Stimulated activated CD8-positive, alpha-beta memory T cell treated with anti-CD3 and anti-CD28 coated beads, Interleukin-4, amount 100 ng/mL, for 1 hour (primary cell): ENCODE results near the gene FEV.
A peak's percentile ranks its signal among the peaks of the same experiment; 100 is the strongest.

ENCODE experiments used
- DNase-seq, 2 donors: peaks; one replicate each; pipeline ENCODE4 v3.0.0-alpha.2; 2020; ENCODE audit warnings: low read depth in 2 of 2, low spot score in 1 of 2

The FEV gene

GRCh38 chr2:219017201-219017931 lies 32.4 kb upstream of the FEV start:
- DNase-seq = no peak

GRCh38 chr2:219016721-219017120 lies 31.7 kb upstream of the FEV start:
- no peak for DNase-seq

- DNase-seq = no peak
These were observed 25.9 kb upstream of the FEV start for GRCh38 chr2:219010873-219011272.

- DNase-seq = no peak
These were observed 25.3 kb upstream of the FEV start for GRCh38 chr2:219010162-219010756.

- DNase-seq = no peak
These were observed 24.3 kb upstream of the FEV start for GRCh38 chr2:219009294-219009693.

GRCh38 chr2:219003979-219004378 lies 19.0 kb upstream of the FEV start:
- DNase-seq = no peak

GRCh38 chr2:219003267-219003634 lies 18.3 kb upstream of the FEV start:
- DNase-seq = no peak

GRCh38 chr2:219002395-219003266 lies 17.6 kb upstream of the FEV start:
- DNase-seq = no peak

GRCh38 chr2:219001577-219002394 lies 16.8 kb upstream of the FEV start:
- DNase-seq = no peak

DNA sequence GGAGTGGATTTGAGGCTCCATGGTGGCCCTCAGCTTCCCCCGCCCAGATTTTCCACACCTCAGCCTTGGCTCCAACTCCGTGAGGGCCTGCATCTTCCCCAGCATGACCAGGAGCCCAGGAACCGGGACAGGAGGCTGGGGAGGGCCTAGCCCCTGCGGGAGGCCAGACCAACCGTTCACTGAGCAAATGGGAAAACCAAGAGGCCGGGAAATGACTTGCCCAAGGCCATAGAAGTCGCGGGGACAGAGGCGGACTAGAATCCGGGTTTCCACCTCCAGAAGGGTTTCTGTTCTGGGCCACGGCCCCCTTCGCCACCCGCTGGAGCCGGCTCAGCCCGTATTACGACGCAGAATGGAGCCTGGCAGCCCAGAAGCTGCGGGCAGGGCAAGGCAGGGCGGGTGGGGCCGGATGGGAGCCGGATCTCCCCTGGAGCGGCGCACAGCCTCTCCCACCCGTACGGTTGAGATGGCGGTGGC lies 16.2 kb upstream of the FEV start:
- no peak for DNase-seq

GRCh38 chr2:219000569-219000960 lies 15.6 kb upstream of the FEV start:
- no peak for DNase-seq

DNA sequence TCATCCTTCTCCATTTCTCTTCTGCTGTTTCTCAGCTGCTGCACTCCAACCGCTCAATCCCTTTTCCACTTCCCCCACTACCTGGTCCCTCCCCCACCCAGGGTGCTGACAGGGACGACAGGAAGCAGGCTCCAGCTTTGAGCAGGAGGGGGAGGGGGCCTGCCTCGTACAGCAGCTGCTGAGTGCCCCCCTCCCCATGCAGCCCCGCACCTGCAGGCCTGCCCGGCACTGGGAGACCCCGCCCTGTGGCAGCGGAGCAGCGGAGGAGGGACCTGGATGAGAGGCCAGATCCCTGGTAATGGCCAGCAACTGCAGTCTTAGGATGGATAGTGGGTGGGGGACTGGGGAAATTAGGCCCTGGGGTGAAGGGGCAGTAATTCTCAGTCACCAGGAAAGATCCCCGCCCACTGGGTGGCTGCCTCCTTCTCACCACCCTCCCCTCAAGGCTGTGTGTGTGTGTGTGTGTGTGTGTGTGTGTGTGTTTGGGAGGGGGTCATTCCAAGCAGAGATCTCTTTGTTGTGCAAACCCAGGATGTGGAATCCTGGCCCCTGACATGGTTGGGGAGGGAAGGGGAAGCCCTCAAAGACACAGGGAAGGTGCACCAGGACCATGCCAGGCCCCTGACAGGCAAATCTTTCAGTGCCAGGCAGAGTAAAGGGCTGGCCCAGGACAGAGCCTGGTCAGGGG lies 15.0 kb upstream of the FEV start:
- no peak for DNase-seq

GRCh38 chr2:218999021-218999880 lies 14.3 kb upstream of the FEV start:
- no peak for DNase-seq

DNA sequence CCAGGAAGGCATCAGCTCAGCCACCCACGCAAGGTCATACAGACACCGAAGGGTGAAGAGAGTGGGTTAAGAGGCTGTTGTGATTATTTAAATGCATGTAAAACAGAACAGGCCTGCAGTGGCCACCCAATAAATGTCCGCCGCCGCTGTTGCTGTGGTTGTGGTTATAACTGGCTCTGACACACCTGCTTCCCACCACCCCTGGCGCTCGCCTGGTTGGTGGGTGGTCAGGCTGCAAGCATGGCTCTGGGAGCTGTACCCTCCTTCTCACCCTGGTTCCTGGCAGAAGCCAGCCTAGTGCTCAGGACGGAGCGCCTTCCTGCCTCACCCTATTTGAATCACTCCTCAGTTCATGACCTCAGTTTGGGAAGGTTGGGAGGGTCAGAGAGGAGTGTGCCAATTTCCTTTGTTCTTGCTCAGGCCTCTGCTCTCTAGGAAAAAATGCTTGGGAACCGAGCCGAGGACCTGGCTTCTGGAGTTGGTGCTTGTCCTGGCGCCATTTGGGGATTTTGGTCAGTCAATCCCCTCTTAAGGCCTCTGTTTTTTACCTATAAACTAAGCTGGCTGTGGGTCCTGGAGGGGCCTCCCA lies 13.5 kb upstream of the FEV start:
- DNase-seq = no peak

- DNase-seq = no peak
These were observed 12.7 kb upstream of the FEV start for GRCh38 chr2:218997731-218998130.

- no peak for DNase-seq
These were observed 12.0 kb upstream of the FEV start for GRCh38 chr2:218996937-218997336.

GRCh38 chr2:218995972-218996711 lies 11.2 kb upstream of the FEV start:
- DNase-seq = peak; percentile 55 to 58

DNA sequence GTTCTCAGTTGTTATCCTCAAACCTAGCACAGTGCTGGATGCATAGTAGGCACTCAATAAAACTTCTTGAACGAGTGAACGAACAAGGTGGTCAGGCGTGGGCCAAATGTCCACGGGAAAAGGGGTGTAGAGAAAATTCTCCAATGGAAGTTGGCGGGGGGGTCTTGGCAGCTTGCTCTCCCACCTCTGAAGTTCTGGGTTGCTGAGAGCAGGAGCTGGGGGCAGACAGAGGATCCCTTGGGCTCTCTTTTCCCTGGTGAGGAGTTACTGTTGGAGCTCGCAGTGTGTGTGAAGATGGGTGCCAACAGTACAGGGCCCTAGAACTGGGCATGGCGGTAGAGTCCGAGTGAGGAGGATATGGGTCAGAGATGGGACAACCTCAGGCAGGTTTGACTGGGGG lies 10.6 kb upstream of the FEV start:
- no peak for DNase-seq
